Chondrocyte (in vitro differentiated cells): ENCODE measurements around the gene MSX1. TPM values are rescaled to one million over a fixed set of nuclear protein-coding genes. Genes with fewer than 3 reads are reported as not detected.
A peak's percentile ranks its signal among the peaks of the same experiment; 100 is the strongest.

Source experiments
- DNase-seq: peaks from one replicate; pipeline ENCODE4 v3.0.0; 2021; ENCODE audit warnings: mixed read lengths, low spot score
- H3K27ac Mint-ChIP-seq: one replicate; pipeline ENCODE4 v1.8.0; 2021; ENCODE audit warnings: mild to moderate bottlenecking, moderate library complexity, mixed read lengths; ENCODE audit not compliant: unreplicated experiment
- H3K27me3 Mint-ChIP-seq: 2 replicates; pipeline ENCODE4 v1.8.0; 2021; ENCODE audit warnings: low read depth, mixed read lengths
- H3K36me3 Mint-ChIP-seq: 2 replicates; pipeline ENCODE4 v1.8.0; 2021; ENCODE audit warnings: low read depth, mixed read lengths
- H3K4me1 Mint-ChIP-seq: 2 replicates; pipeline ENCODE4 v1.8.0; 2021; ENCODE audit warnings: low read depth, mild to moderate bottlenecking, mixed read lengths
- H3K4me3 Mint-ChIP-seq: one replicate; pipeline ENCODE4 v1.8.0; 2021; ENCODE audit warnings: mild to moderate bottlenecking, moderate library complexity, mixed read lengths; ENCODE audit not compliant: unreplicated experiment
- H3K9me3 Mint-ChIP-seq: 2 replicates; pipeline ENCODE4 v1.8.0; 2021; ENCODE audit warnings: low read depth, mixed read lengths
- CTCF ChIP-seq: fragments of 200-600 bp; sonication (generic); IDR thresholded peaks from 2 replicates; pipeline ENCODE4 v1.5.0; 2021; ENCODE audit warnings: antibody characterized with exemption, mild to moderate bottlenecking, moderate library complexity
- long read RNA-seq: library from polyadenylated mRNA; stranded (forward); transcript quantifications from one replicate; pipeline ENCODE4 v2.0.0, GENCODE V29; 2021
- total RNA-seq: library from RNA; stranded (reverse); gene quantifications from 3 replicates; pipeline ENCODE4 v1.2.1, GENCODE V29; 2021

MSX1 gene
- total RNA-seq: 4.4 to 4.8 TPM (median 4.4 TPM) in 3 replicates
- long read RNA-seq, transcript MSX1-201 (2 exons, 1,939 nt): major isoform, 9 of 11 reads
- long read RNA-seq, partial matches to known transcripts: 0 of 11 reads
- long read RNA-seq, other reads (novel, unspliced or antisense): 2 of 11 reads

DNA sequence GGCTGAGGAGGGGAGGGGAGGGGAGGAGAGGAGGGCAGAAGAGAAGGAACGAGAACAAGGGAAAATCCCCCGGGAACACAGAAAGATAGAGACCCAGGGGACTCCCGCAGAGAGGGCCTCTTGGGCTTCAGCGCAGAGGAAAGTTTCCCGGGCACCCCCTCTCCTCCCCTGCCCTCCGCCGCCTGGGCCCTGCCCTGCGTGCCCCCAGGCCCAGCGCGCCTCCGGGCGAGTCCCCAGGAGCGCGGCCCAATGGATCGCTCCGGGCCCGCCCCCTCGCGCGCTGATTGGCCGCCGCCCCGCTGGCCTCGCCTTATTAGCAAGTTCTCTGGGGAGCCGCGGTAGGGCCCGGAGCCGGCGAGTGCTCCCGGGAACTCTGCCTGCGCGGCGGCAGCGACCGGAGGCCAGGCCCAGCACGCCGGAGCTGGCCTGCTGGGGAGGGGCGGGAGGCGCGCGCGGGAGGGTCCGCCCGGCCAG lies at the start of gene MSX1:
Gene MSX1 (plus strand): TSS at position 341 of the 474 bp plus-strand sequence. CDS start 235 bp downstream, outside the sequence.
- TF ChIP-seq CTCF: no peak
- H3K4me3 Mint-ChIP-seq: peak within 1 kb of the TSS; percentile 80
- no peak for DNase-seq
- H3K36me3 Mint-ChIP-seq: peaks cover 8% of the 10 kb centered on the region
- no peaks in the 10 kb centered on the region for H3K9me3 Mint-ChIP-seq
- peaks cover 31% of the 10 kb centered on the region for H3K4me1 Mint-ChIP-seq
- peak within 1 kb of the TSS; percentile 5 for H3K27ac Mint-ChIP-seq
- peaks cover 36% of the 10 kb centered on the region for H3K27me3 Mint-ChIP-seq

GRCh38 chr4:4810092-4810774 lies 49.2 kb upstream of the MSX1 start:
- no peaks in the 10 kb centered on the region for H3K36me3 Mint-ChIP-seq
- no peak overlapping the region for H3K4me3 Mint-ChIP-seq
- no peak for TF ChIP-seq CTCF
- peaks cover 20% of the 10 kb centered on the region for H3K27me3 Mint-ChIP-seq
- DNase-seq: no peak
- H3K4me1 Mint-ChIP-seq: no peaks in the 10 kb centered on the region
- no peak overlapping the region for H3K27ac Mint-ChIP-seq
- peaks cover 7% of the 10 kb centered on the region for H3K9me3 Mint-ChIP-seq

- Mint-ChIP-seq H3K4me3 (no peak overlapping the region), H3K27me3 (peaks cover 21% of the 10 kb centered on the region), H3K4me1 (no peaks in the 10 kb centered on the region), H3K9me3 (peaks cover 7% of the 10 kb centered on the region), H3K36me3 (no peaks in the 10 kb centered on the region), H3K27ac (no peak overlapping the region)
- no peak for TF ChIP-seq CTCF
- DNase-seq: no peak
Measured at GRCh38 chr4:4810778-4811177, 48.7 kb upstream of the MSX1 start.

GRCh38 chr4:4812145-4812794 lies 47.2 kb upstream of the MSX1 start:
- H3K4me3 Mint-ChIP-seq: no peak overlapping the region
- H3K4me1 Mint-ChIP-seq: no peaks in the 10 kb centered on the region
- H3K27me3 Mint-ChIP-seq: peaks cover 23% of the 10 kb centered on the region
- H3K36me3 Mint-ChIP-seq: peaks cover 2% of the 10 kb centered on the region
- no peak overlapping the region for H3K27ac Mint-ChIP-seq
- H3K9me3 Mint-ChIP-seq: peaks cover 9% of the 10 kb centered on the region
- DNase-seq: no peak
- no peak for TF ChIP-seq CTCF

GRCh38 chr4:4818415-4819212 lies 40.9 kb upstream of the MSX1 start:
- TF ChIP-seq CTCF: no peak
- DNase-seq: no peak
- peaks cover 2% of the 10 kb centered on the region for H3K36me3 Mint-ChIP-seq
- H3K4me3 Mint-ChIP-seq: no peak overlapping the region
- H3K27ac Mint-ChIP-seq: no peak overlapping the region
- peaks cover 10% of the 10 kb centered on the region for H3K9me3 Mint-ChIP-seq
- H3K27me3 Mint-ChIP-seq: peaks cover 13% of the 10 kb centered on the region
- H3K4me1 Mint-ChIP-seq: no peaks in the 10 kb centered on the region
